Heart left ventricle (tissue), 16 donors: ENCODE data around the gene UPP1. TPM values are rescaled to one million over a fixed set of nuclear protein-coding genes. Genes with fewer than 3 reads are reported as not detected.

ENCODE experiments used
- ATAC-seq, 4 donors: fragments of 200-7000 bp; cut with Tn5 transposase; one replicate each; pipeline ENCODE4 v1.9.1; 2020 to 2022; ENCODE audit warnings: moderate library complexity in 4 of 4, mild to moderate bottlenecking in 3 of 4, moderate number of reproducible peaks in 1 of 4
- DNase-seq, 5 donors: peaks; one replicate each; pipeline ENCODE4 v3.0.0-alpha.2; 2020
- H3K27ac ChIP-seq, 12 donors: fragments of 200-600 bp; sonication (generic) in 4 of 12; one replicate each; pipeline versions ENCODE4 v1.5.0 to v1.8.0; 2016 to 2022; ENCODE audit warnings: mild to moderate bottlenecking in 2 of 12
- H3K27me3 ChIP-seq, 9 donors: fragments of 200-600 bp; sonication (generic) in 2 of 9; one replicate each; pipeline versions ENCODE4 v1.5.1 to v1.8.0; 2016 to 2022; ENCODE audit warnings: mild to moderate bottlenecking in 3 of 9
- H3K36me3 ChIP-seq, 9 donors: fragments of 200-600 bp; sonication (generic) in 2 of 9; one replicate each; pipeline versions ENCODE4 v1.5.0 to v1.8.0; 2018 to 2022; ENCODE audit warnings: mild to moderate bottlenecking in 2 of 9
- H3K4me1 ChIP-seq, 12 donors: fragments of 200-600 bp; sonication (generic) in 4 of 12; one replicate each; pipeline versions ENCODE4 v1.5.0 to v1.8.0; 2016 to 2022; ENCODE audit warnings: mild to moderate bottlenecking in 3 of 12
- H3K4me3 ChIP-seq, 12 donors: fragments of 200-600 bp; sonication (generic) in 4 of 12; one replicate each; pipeline versions ENCODE4 v1.5.0 to v1.8.0; 2017 to 2022; ENCODE audit warnings: mild to moderate bottlenecking in 9 of 12, moderate library complexity in 4 of 12
- H3K9me3 ChIP-seq, 12 donors: fragments of 200-600 bp; sonication (generic) in 4 of 12; one replicate each; pipeline versions ENCODE4 v1.5.0 to v1.8.0; 2016 to 2022; ENCODE audit warnings: mild to moderate bottlenecking in 1 of 12
- POLR2A ChIP-seq, 2 donors: fragments of 450-650 bp; IDR thresholded peaks; one replicate each; pipeline ENCODE4 v1.6.1; 2017; ENCODE audit warnings: antibody characterized with exemption in 2 of 2, mild to moderate bottlenecking in 2 of 2, moderate library complexity in 2 of 2
- WGBS, 4 donors: extraction: QIAGEN DNeasy Blood & Tissue Kit in 2 of 4; methylation state at CpG; one replicate each; pipeline versions ENCODE4 v1.1.5 to v1.1.7; 2013 to 2018; 5-methylcytosine and 5-hydroxymethylcytosine counted together
- intact Hi-C, 10 donors: fragments of 100-400 bp; cut with DNase I; formaldehyde crosslinking; loops; one replicate each; pipeline versions ENCODE4 v1.11.1 to v1.14.2; 2022
- polyA plus RNA-seq, 2 donors: library from polyadenylated mRNA; stranded (reverse); fragments of 200-250 nt; gene quantifications; one replicate each; pipeline ENCODE4 v1.2.3, GENCODE V29; 2013
- total RNA-seq, 9 donors: library from RNA; depleted of rRNA in 2 of 9; stranded (reverse); fragments of >200 nt in 2 of 9; fragmentation: NEBNext Ultra II Directional in 3 of 9; extraction: Animal tissue kit (Norgen Biotek cat#: 25700) in 3 of 9; gene quantifications; one replicate each; pipeline versions ENCODE4 v1.1.0 to v1.2.4, GENCODE V29; 2016 to 2023
- TF ChIP-seq, protein P1 (sequence below), 12 donors: fragments of 200-600 bp; sonication (generic) in 4 of 12; IDR thresholded peaks; one replicate each; pipeline versions ENCODE4 v1.5.0 to v1.8.0; 2018 to 2022; ENCODE audit warnings: antibody characterized with exemption in 12 of 12, mild to moderate bottlenecking in 5 of 12
- donor health status: ischemic (EF 13 %, LVEDD 7.1; RV severe dilation, severe dysfunction).
- donor health status: healthy with polysubstance abuse.
- donor health status: DM: no; HTN: yes; CAD: no.
- donor health status: DM: no; HTN: no; CAD: no.
- donor health status: ischemic (EF 25% LVEDD 6.9; RV normal size, moderate dysfunction).
- donor health status: ischemic (EF 25% LVEDD 5.7; RV mildly dilated, moderate dysfunction).
- donor health status: healthy.
- donor health status: DM: yes; HTN: yes; CAD: no.
- donor health status: ischemic (EF 35%, LVEDD 5.7; RV mildly dilated, moderate dysfunction).
- donor health status: nonischemic (EF 11% LVEDD 7.7; RV severe dilation, severe dysfunction).
- donor health status: DM: yes; HTN: yes; CAD: no.
- donor health status: PGD.
- donor health status: ischemic (EF 29% LVEDD 5.4; RV normal size, mild dysfunction).
- donor health status: nonischemic (EF 23%, LVEDD 6.1; RV moderate dilation, normal function).

The UPP1 gene
- total and polyA plus RNA-seq, 11 donors = 5.8 to 33.2 (median 18.8) TPM

- Histone ChIP-seq H3K4me3 (no peak overlapping the region), H3K27me3 (no peaks in the 10 kb centered on the region), H3K36me3 (peaks cover 0 to 58% (median 45%) of the 10 kb centered on the region in 9 donors), H3K4me1 (peaks cover 0 to 7% (median 0%) of the 10 kb centered on the region in 12 donors), H3K27ac (peak overlapping the region in 1 of 12 donors; percentile 12), H3K9me3 (no peaks in the 10 kb centered on the region)
- DNase-seq (no peak), ATAC-seq (peak in 2 of 4 donors; percentile 14)
- intact Hi-C loops = loop anchor here in 6 of 10 donors (2.0 to 10.0 kb wide), 5 partner anchors 72 to 314 kb away; partner anchors contain the start of genes C7orf57 (in 1 of the 6) and PKD1L1 (in 1 of the 6)
- TF ChIP-seq, protein P1, sequence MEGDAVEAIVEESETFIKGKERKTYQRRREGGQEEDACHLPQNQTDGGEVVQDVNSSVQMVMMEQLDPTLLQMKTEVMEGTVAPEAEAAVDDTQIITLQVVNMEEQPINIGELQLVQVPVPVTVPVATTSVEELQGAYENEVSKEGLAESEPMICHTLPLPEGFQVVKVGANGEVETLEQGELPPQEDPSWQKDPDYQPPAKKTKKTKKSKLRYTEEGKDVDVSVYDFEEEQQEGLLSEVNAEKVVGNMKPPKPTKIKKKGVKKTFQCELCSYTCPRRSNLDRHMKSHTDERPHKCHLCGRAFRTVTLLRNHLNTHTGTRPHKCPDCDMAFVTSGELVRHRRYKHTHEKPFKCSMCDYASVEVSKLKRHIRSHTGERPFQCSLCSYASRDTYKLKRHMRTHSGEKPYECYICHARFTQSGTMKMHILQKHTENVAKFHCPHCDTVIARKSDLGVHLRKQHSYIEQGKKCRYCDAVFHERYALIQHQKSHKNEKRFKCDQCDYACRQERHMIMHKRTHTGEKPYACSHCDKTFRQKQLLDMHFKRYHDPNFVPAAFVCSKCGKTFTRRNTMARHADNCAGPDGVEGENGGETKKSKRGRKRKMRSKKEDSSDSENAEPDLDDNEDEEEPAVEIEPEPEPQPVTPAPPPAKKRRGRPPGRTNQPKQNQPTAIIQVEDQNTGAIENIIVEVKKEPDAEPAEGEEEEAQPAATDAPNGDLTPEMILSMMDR (IDR thresholded peaks at IDR 0.05) = no peak
- TF ChIP-seq POLR2A (IDR thresholded peaks at IDR 0.05) = no peak
- 89 to 95% (median 91%) methylated on average over 3 to 5 of the region's 5 CpGs for WGBS, 4 donors
These were observed 20.1 kb downstream of the UPP1 start for GRCh38 chr7:48108959-48109847.

- ATAC-seq = peak in 3 of 4 donors; percentile 67 to 82 (median 79)
These were observed 21.0 kb downstream of the UPP1 start for GRCh38 chr7:48109848-48110663.

DNA sequence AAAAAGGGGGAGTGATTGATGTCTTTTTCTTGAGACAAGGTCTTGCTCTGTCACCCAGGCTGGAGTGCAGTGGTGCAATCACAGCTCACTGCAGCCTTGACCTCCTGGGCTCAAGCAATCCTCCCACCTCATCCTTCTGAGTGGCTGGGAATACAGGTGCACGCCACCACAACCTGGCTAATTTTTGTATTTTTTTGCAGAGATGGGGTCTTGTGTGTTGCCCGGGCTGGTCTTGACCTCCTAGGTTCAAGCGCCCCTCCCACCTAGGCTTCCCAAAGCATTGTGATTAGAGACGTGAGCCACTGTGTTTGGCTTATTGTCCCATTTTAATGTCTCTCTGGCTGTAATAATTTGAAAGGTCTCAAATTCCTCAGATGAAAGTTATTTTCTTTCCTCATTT, 21.8 kb downstream of the UPP1 start:
- 77 to 91% (median 84%) methylated on average over 4 of the region's 4 CpGs for WGBS, 4 donors
- no peaks in the 10 kb centered on the region for H3K27me3 ChIP-seq
- H3K27ac ChIP-seq = no peak overlapping the region
- no peaks in the 10 kb centered on the region for H3K9me3 ChIP-seq
- TF ChIP-seq, protein P1 (IDR thresholded peaks at IDR 0.05) = no peak
- TF ChIP-seq POLR2A (IDR thresholded peaks at IDR 0.05) = no peak
- H3K4me3 ChIP-seq = no peak overlapping the region
- no peak for ATAC-seq
- no peak for DNase-seq
- intact Hi-C loops = loop anchor here (1.0 to 5.0 kb wide), 9 partner anchors 74 to 166 kb away; partner anchors contain the start of genes C7orf57 (in 2 of the 10) and PKD1L1 (in 2 of the 10)
- H3K4me1 ChIP-seq = peaks cover 0 to 7% (median 0%) of the 10 kb centered on the region in 12 donors
- peaks cover 0 to 41% (median 30%) of the 10 kb centered on the region in 9 donors for H3K36me3 ChIP-seq

More at GRCh38 chr7:48109848-48110663, 21.0 kb downstream of the UPP1 start:
- DNase-seq = peak; percentile 64 to 87 (median 70)
- intact Hi-C loops = loop anchor here (1.0 to 10.0 kb wide), 10 partner anchors 73 to 315 kb away; partner anchors contain the start of genes C7orf57 (in 3 of the 10) and PKD1L1 (in 3 of the 10)
- peaks cover 0 to 7% (median 0%) of the 10 kb centered on the region in 12 donors for H3K4me1 ChIP-seq
- peaks cover 0 to 49% (median 37%) of the 10 kb centered on the region in 9 donors for H3K36me3 ChIP-seq
- no peak overlapping the region for H3K4me3 ChIP-seq
- no peaks in the 10 kb centered on the region for H3K27me3 ChIP-seq
- TF ChIP-seq, protein P1 (IDR thresholded peaks at IDR 0.05) = peak; percentile 97 to 100 (median 99)
- no peak for TF ChIP-seq POLR2A (IDR thresholded peaks at IDR 0.05)
- H3K27ac ChIP-seq = peak overlapping the region in 1 of 12 donors; percentile 12
- 19 to 21% (median 20%) methylated on average over 9 of the region's 9 CpGs for WGBS, 4 donors
- H3K9me3 ChIP-seq = no peaks in the 10 kb centered on the region
